ENCODE data around the gene SLC1A3.

SLC1A3 gene

DNA sequence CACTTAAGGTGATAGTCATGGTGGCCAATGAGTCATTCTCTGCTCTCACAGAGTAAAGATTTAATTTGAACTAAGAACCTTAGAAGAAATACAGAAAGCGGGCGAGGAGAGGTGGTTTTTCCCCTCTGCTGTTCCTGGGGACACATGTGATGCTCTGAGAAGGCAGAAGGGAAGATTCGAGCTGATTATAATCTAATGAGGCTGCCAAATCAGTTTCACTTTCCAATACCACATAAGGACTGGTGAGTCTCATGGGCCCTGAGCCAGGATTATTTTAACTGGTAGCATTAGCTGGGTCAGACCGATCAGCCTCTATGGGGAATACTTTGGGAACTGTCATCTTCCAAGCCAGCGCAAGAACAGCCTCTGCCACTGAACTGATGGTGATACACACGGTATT lies 116.5 kb downstream of the SLC1A3 start:
- H3K4me1 ChIP-seq (ENCODE audit: control insufficient read depth in 5 of 5, insufficient read depth in 5 of 5, low read length in 5 of 5), result peaks cover 0 to 5% (median 0%) of the 10 kb centered on the region in 5 donors
- no peak overlapping the region for H3K27ac ChIP-seq (ENCODE audit: low read depth, low read length)
- no peaks in the 10 kb centered on the region for H3K36me3 ChIP-seq (ENCODE audit: control insufficient read depth in 5 of 5, insufficient read depth in 5 of 5, low read length in 5 of 5)
- H3K9ac ChIP-seq (ENCODE audit: low read length in 5 of 5), result no peak overlapping the region
- peaks cover 0 to 2% (median 0%) of the 10 kb centered on the region in 5 donors for H3K27me3 ChIP-seq (ENCODE audit: control insufficient read depth in 5 of 5, insufficient read depth in 4 of 5, low read length in 5 of 5)
- no peak overlapping the region for H3K4me3 ChIP-seq (ENCODE audit: low read depth in 1 of 5, low read length in 5 of 5)
- H3K9me3 ChIP-seq (ENCODE audit: control insufficient read depth in 5 of 5, low read length in 5 of 5), result no peaks in the 10 kb centered on the region

DNA sequence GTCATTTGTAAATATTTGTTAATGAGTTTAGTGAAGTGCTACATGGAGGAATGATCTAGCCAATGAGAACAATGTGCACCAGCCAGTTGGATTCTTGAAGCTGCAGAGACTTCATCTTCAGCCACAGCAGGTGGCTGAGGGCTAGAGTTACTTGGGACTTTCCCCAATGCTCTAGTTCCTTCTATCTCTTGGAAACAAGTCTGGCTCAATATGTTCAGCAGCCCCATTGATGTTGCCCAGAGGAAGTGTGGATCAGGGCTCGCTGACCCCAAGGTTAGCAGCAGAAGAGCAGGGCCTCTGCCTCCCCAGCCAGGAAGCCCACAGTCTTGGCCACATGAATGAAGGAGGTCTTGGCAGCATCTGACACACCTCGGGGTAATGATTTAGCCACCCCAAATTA lies 117.5 kb downstream of the SLC1A3 start:
- Histone ChIP-seq H3K36me3 (ENCODE audit: control insufficient read depth in 5 of 5, insufficient read depth in 5 of 5, low read length in 5 of 5) (no peaks in the 10 kb centered on the region), H3K4me3 (ENCODE audit: low read depth in 1 of 5, low read length in 5 of 5) (no peak overlapping the region), H3K4me1 (ENCODE audit: control insufficient read depth in 5 of 5, insufficient read depth in 5 of 5, low read length in 5 of 5) (peaks cover 0 to 5% (median 0%) of the 10 kb centered on the region in 5 donors), H3K9ac (ENCODE audit: low read length in 5 of 5) (no peak overlapping the region), H3K9me3 (ENCODE audit: control insufficient read depth in 5 of 5, low read length in 5 of 5) (no peaks in the 10 kb centered on the region), H3K27me3 (ENCODE audit: control insufficient read depth in 5 of 5, insufficient read depth in 4 of 5, low read length in 5 of 5) (peaks cover 0 to 2% (median 0%) of the 10 kb centered on the region in 5 donors), H3K27ac (ENCODE audit: low read depth, low read length) (no peak overlapping the region)

DNA sequence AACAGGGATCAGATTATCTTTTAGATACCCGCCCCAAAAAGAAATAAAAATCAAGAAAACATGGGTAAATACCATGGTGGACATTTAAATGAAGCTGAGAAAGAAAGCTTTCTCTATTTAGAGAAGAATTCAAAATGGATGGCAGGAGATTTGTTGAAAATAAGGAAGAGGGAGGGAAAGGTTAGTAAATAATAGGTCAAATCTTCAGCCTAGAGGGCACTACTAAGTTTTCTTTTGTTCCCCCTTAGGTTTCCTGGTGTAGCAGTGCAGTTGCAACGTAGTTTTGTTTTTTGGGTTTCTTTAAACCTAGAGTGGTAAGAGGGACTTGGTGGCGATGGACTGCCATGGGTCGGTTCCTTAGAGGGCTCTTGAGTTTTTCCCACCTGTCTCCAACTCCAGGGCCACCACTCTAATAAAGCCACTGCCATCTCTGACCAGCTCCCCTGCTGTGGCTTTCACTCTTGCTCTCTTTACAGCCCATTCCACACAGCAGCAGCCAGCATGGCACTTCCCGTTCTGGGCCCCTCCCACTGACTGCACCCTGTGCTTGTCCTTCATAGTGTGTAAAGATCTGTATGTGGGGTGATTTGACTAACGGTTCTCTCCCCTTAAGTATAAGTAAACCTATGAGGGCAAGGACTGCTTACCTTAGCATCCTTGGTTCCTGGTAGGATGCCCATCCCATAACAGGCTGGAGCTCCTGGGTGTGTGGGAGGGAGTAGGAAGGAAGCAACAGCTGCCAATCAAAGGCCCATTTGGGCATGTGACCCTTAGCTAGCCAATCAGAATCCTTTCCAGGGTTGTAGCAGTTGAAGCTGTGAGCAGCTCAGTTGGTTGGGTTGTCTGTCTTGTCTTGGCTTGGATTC lies 118.3 kb downstream of the SLC1A3 start:
- Histone ChIP-seq H3K27me3 (ENCODE audit: control insufficient read depth in 5 of 5, insufficient read depth in 4 of 5, low read length in 5 of 5) (peaks cover 0 to 2% (median 0%) of the 10 kb centered on the region in 5 donors), H3K9ac (ENCODE audit: low read length in 5 of 5) (no peak overlapping the region), H3K4me3 (ENCODE audit: low read depth in 1 of 5, low read length in 5 of 5) (peak overlapping the region in 4 of 5 donors; percentile 4 to 36 (median 20)), H3K27ac (ENCODE audit: low read depth, low read length) (no peak overlapping the region), H3K4me1 (ENCODE audit: control insufficient read depth in 5 of 5, insufficient read depth in 5 of 5, low read length in 5 of 5) (peaks cover 0 to 5% (median 0%) of the 10 kb centered on the region in 5 donors), H3K9me3 (ENCODE audit: control insufficient read depth in 5 of 5, low read length in 5 of 5) (no peaks in the 10 kb centered on the region), H3K36me3 (ENCODE audit: control insufficient read depth in 5 of 5, insufficient read depth in 5 of 5, low read length in 5 of 5) (no peaks in the 10 kb centered on the region)

DNA sequence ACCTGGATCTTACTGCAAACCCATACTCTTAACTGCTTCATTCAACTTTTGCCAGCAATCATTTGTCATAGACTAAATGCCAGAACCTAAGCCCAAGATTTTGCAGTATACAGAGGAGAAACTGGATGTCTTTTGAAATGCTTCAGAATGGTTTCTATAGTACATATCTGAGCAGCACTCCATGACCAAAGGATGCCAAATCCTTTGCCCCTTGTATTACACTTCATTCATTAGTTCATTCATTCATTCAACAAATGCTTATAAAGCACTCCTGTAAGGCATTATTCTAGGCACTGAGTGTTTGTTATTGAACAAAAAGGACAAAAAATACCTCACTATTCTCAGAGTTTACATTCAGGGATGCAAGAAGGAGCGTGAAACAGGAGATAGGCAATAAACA lies 119.9 kb downstream of the SLC1A3 start:
- no peak overlapping the region for H3K27ac ChIP-seq (ENCODE audit: low read depth, low read length)
- no peak overlapping the region for H3K4me3 ChIP-seq (ENCODE audit: low read depth in 1 of 5, low read length in 5 of 5)
- H3K4me1 ChIP-seq (ENCODE audit: control insufficient read depth in 5 of 5, insufficient read depth in 5 of 5, low read length in 5 of 5), result peaks cover 0 to 5% (median 0%) of the 10 kb centered on the region in 5 donors

DNA sequence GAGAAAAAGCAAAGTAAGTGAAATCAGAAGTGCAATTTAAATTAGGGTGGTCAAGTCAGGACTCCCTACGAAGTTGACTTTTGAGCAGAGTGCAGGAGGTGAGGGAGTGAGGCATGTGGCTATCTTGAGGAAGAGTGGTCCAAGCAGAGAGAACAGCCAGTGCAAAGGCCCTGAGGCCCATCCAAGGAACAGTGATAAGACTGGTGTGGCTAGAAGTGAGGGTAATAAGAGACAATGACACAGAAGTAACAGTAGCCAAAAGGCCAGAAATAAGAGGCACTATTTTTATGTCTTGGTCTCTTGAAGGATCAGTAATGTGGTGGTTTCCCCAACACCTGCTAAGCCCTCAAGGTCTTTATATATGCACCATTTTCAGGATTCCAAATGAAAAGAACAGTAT lies 120.4 kb downstream of the SLC1A3 start:
- H3K4me1 ChIP-seq (ENCODE audit: control insufficient read depth in 5 of 5, insufficient read depth in 5 of 5, low read length in 5 of 5), result peaks cover 0 to 5% (median 0%) of the 10 kb centered on the region in 5 donors
- no peak overlapping the region for H3K9ac ChIP-seq (ENCODE audit: low read length in 5 of 5)
- no peaks in the 10 kb centered on the region for H3K36me3 ChIP-seq (ENCODE audit: control insufficient read depth in 5 of 5, insufficient read depth in 5 of 5, low read length in 5 of 5)
- no peak overlapping the region for H3K27ac ChIP-seq (ENCODE audit: low read depth, low read length)
- H3K4me3 ChIP-seq (ENCODE audit: low read depth in 1 of 5, low read length in 5 of 5), result no peak overlapping the region
- peaks cover 0 to 2% (median 0%) of the 10 kb centered on the region in 5 donors for H3K27me3 ChIP-seq (ENCODE audit: control insufficient read depth in 5 of 5, insufficient read depth in 4 of 5, low read length in 5 of 5)
- H3K9me3 ChIP-seq (ENCODE audit: control insufficient read depth in 5 of 5, low read length in 5 of 5), result no peaks in the 10 kb centered on the region

More for the DNA sequence above, 119.9 kb downstream of the SLC1A3 start:
- H3K27me3 ChIP-seq (ENCODE audit: control insufficient read depth in 5 of 5, insufficient read depth in 4 of 5, low read length in 5 of 5), result peaks cover 0 to 2% (median 0%) of the 10 kb centered on the region in 5 donors
- H3K36me3 ChIP-seq (ENCODE audit: control insufficient read depth in 5 of 5, insufficient read depth in 5 of 5, low read length in 5 of 5), result no peaks in the 10 kb centered on the region
- H3K9me3 ChIP-seq (ENCODE audit: control insufficient read depth in 5 of 5, low read length in 5 of 5), result no peaks in the 10 kb centered on the region
- H3K9ac ChIP-seq (ENCODE audit: low read length in 5 of 5), result no peak overlapping the region

DNA sequence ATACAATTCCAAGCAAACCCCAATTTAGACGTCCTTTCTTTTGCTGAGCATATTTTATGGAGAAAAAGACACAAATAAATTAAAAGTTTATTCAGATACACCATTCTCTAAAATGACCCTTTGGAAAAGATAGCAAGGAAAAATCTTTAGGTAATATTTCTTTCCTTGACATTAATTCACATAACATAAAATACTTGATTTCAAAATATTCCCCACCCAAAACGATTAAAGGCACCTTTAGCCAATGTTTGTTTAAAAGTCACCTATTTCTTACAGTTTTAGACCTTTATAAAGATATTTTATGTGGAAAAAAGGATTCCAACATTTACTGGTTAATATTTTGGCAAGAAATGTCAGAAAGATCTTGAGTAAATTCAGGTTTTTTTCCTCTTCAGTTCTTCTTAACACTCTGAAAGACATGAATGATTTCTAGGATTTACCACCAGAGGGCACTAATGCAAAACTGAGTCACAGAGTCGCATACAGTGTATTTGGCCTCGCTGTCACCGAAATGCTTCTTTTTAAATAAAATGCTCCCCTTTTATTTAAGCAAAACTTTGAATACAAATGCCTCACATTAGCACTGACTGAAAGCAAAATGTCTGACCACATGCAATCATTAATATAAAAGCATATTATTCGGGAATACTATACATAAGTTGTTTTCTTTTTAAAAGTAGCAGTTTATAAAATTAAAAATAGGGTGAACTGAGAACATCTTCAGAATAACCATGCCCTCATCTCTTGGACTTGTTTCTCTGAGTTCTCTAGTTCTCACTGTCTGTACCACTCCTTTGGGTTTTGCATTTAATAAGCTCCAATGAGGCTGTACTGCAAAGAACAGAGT lies 122.5 kb downstream of the SLC1A3 start:
- H3K4me3 ChIP-seq (ENCODE audit: low read depth in 1 of 5, low read length in 5 of 5), result no peak overlapping the region
- peaks cover 0 to 1% (median 0%) of the 10 kb centered on the region in 5 donors for H3K4me1 ChIP-seq (ENCODE audit: control insufficient read depth in 5 of 5, insufficient read depth in 5 of 5, low read length in 5 of 5)
- peaks cover 0 to 2% (median 0%) of the 10 kb centered on the region in 5 donors for H3K27me3 ChIP-seq (ENCODE audit: control insufficient read depth in 5 of 5, insufficient read depth in 4 of 5, low read length in 5 of 5)
- H3K9ac ChIP-seq (ENCODE audit: low read length in 5 of 5), result no peak overlapping the region
- H3K9me3 ChIP-seq (ENCODE audit: control insufficient read depth in 5 of 5, low read length in 5 of 5), result no peaks in the 10 kb centered on the region
- no peaks in the 10 kb centered on the region for H3K36me3 ChIP-seq (ENCODE audit: control insufficient read depth in 5 of 5, insufficient read depth in 5 of 5, low read length in 5 of 5)
- H3K27ac ChIP-seq (ENCODE audit: low read depth, low read length), result no peak overlapping the region

DNA sequence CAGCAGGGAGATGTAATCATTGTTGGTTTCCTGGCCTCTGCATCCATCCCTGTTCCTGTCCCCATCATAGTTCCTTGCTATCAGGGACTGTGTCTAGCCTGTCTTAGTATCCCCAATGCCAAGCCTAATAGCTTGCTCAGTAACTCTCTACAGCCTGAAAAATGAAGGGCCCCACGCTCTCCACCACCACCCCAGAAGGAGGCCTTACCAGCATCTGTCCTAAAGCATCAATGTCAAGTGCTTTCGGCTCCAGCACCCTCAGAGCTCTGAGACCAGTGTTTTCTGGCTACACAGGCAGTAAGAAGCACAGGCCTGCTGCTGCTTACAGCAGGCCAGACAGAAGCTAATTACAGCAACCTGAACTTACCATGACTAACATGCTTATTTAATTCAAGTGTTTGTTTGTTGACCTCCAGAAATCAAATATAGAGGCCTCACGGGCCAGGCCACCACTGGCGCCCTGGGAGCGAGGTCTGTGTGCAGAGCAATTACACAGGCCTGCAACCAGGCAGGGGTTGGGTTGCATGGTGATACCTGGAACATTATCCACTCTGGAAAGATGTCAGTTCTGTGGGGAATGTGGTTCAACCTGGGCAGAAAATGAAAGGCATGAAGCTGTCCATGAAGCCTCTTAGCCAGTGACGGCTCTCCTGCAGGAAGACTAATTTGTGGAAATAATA lies 124.3 kb downstream of the SLC1A3 start:
- H3K36me3 ChIP-seq (ENCODE audit: control insufficient read depth in 5 of 5, insufficient read depth in 5 of 5, low read length in 5 of 5), result no peaks in the 10 kb centered on the region
- H3K9ac ChIP-seq (ENCODE audit: low read length in 5 of 5), result no peak overlapping the region
- no peaks in the 10 kb centered on the region for H3K4me1 ChIP-seq (ENCODE audit: control insufficient read depth in 5 of 5, insufficient read depth in 5 of 5, low read length in 5 of 5)
- no peak overlapping the region for H3K27ac ChIP-seq (ENCODE audit: low read depth, low read length)
- peaks cover 0 to 4% (median 2%) of the 10 kb centered on the region in 5 donors for H3K27me3 ChIP-seq (ENCODE audit: control insufficient read depth in 5 of 5, insufficient read depth in 4 of 5, low read length in 5 of 5)
- H3K9me3 ChIP-seq (ENCODE audit: control insufficient read depth in 5 of 5, low read length in 5 of 5), result no peaks in the 10 kb centered on the region
- H3K4me3 ChIP-seq (ENCODE audit: low read depth in 1 of 5, low read length in 5 of 5), result no peak overlapping the region

DNA sequence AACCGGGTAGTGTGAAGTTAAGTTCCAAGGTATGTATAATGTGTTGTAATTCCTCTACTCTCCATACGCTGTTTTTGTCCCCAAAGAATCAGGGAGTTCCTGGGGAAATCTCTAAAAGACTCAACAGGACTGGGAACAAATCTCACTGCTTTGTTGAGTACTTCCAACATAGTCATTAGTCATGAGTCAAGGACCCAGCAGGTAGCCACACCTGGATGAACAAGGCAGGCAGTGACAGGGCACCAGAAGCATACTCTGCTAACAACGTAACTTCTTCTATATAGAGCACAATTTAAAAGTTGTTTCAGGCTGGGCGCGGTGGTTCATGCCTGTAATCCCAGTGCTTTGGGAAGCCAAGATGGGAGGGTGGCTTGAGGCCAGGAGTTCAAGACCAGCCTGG lies 126.8 kb downstream of the SLC1A3 start:
- no peaks in the 10 kb centered on the region for H3K36me3 ChIP-seq (ENCODE audit: control insufficient read depth in 5 of 5, insufficient read depth in 5 of 5, low read length in 5 of 5)
- no peak overlapping the region for H3K27ac ChIP-seq (ENCODE audit: low read depth, low read length)
- no peak overlapping the region for H3K9ac ChIP-seq (ENCODE audit: low read length in 5 of 5)
- H3K4me1 ChIP-seq (ENCODE audit: control insufficient read depth in 5 of 5, insufficient read depth in 5 of 5, low read length in 5 of 5), result no peaks in the 10 kb centered on the region
- H3K4me3 ChIP-seq (ENCODE audit: low read depth in 1 of 5, low read length in 5 of 5), result no peak overlapping the region
- peaks cover 2 to 9% (median 5%) of the 10 kb centered on the region in 5 donors for H3K27me3 ChIP-seq (ENCODE audit: control insufficient read depth in 5 of 5, insufficient read depth in 4 of 5, low read length in 5 of 5)
- H3K9me3 ChIP-seq (ENCODE audit: control insufficient read depth in 5 of 5, low read length in 5 of 5), result no peaks in the 10 kb centered on the region

DNA sequence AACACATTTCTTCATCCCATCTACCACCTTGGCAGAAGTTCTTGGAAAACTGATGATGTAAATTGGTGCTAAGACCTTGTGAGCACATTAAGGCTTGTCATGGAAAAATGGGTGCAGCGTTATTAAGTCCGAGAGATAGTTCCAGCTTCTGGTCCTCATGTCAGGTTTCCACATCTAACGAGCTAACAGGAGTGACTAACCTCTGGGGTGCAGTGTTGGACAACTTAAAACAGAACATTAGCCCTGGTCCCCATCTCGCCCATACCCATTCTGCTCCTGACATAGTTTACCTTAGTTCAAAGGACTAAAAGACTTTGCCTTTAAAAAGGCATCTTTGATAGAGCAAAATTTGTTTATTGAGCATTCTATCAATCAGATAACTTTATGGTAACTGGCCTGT lies 128.0 kb downstream of the SLC1A3 start:
- Histone ChIP-seq H3K4me1 (ENCODE audit: control insufficient read depth in 5 of 5, insufficient read depth in 5 of 5, low read length in 5 of 5) (no peaks in the 10 kb centered on the region), H3K27me3 (ENCODE audit: control insufficient read depth in 5 of 5, insufficient read depth in 4 of 5, low read length in 5 of 5) (peaks cover 2 to 9% (median 5%) of the 10 kb centered on the region in 5 donors), H3K27ac (ENCODE audit: low read depth, low read length) (no peak overlapping the region), H3K4me3 (ENCODE audit: low read depth in 1 of 5, low read length in 5 of 5) (no peak overlapping the region), H3K9ac (ENCODE audit: low read length in 5 of 5) (no peak overlapping the region), H3K36me3 (ENCODE audit: control insufficient read depth in 5 of 5, insufficient read depth in 5 of 5, low read length in 5 of 5) (no peaks in the 10 kb centered on the region), H3K9me3 (ENCODE audit: control insufficient read depth in 5 of 5, low read length in 5 of 5) (no peaks in the 10 kb centered on the region)

All from subcutaneous abdominal adipose tissue (tissue), 5 donors.